Uterus (tissue), 2 donors: ENCODE data around the gene SIPA1.

Experiments
- CTCF ChIP-seq, 4 experiments: fragments of 200-600 bp in 2 of 4; fragments of 450-650 bp in 2 of 4; sonication (generic) in 2 of 4; IDR thresholded peaks; one replicate each; pipeline ENCODE4 v1.5.1; 2016 to 2019; ENCODE audit warnings: antibody characterized with exemption in 4 of 4, mild to moderate bottlenecking in 2 of 4, moderate library complexity in 1 of 4
- POLR2A ChIP-seq, 2 donors: fragments of 450-650 bp; IDR thresholded peaks; one replicate each; pipeline ENCODE4 v1.6.1; 2016; ENCODE audit warnings: antibody characterized with exemption in 2 of 2, mild to moderate bottlenecking in 1 of 2, moderate library complexity in 1 of 2

- TF ChIP-seq CTCF (IDR thresholded peaks at IDR 0.05) (no peak), POLR2A (IDR thresholded peaks at IDR 0.05) (no peak)
Measured at GRCh38 chr11:65595131-65595530, 42.8 kb upstream of the SIPA1 start.
